ENCODE data around the gene SYNJ2.

The SYNJ2 gene

GRCh38 chr6:158039178-158039557 is 57.5 kb downstream of the SYNJ2 start:
- in situ Hi-C loops (cut with HindIII; ENCODE audit: low sequenced_read_pairs) = no loop called here

GRCh38 chr6:158039571-158040050 is 57.9 kb downstream of the SYNJ2 start:
- in situ Hi-C loops (cut with HindIII; ENCODE audit: low sequenced_read_pairs) = no loop called here

- in situ Hi-C loops (cut with HindIII; ENCODE audit: low sequenced_read_pairs) = no loop called here
Measured at GRCh38 chr6:158040051-158040803, 58.6 kb downstream of the SYNJ2 start.

- in situ Hi-C loops (cut with HindIII; ENCODE audit: low sequenced_read_pairs) = no loop called here
Measured at GRCh38 chr6:158040804-158041347, 59.2 kb downstream of the SYNJ2 start.

- in situ Hi-C loops (cut with HindIII; ENCODE audit: low sequenced_read_pairs) = no loop called here
Measured at GRCh38 chr6:158041370-158041769, 59.7 kb downstream of the SYNJ2 start.

GRCh38 chr6:158041788-158042187 is 60.1 kb downstream of the SYNJ2 start:
- in situ Hi-C loops (cut with HindIII; ENCODE audit: low sequenced_read_pairs) = no loop called here

- in situ Hi-C loops (cut with HindIII; ENCODE audit: low sequenced_read_pairs) = no loop called here
Measured at GRCh38 chr6:158042245-158042798, 60.7 kb downstream of the SYNJ2 start.

GRCh38 chr6:158043008-158043407 is 61.3 kb downstream of the SYNJ2 start:
- in situ Hi-C loops (cut with HindIII; ENCODE audit: low sequenced_read_pairs) = no loop called here

GRCh38 chr6:158043586-158044524 is 62.2 kb downstream of the SYNJ2 start:
- in situ Hi-C loops (cut with HindIII; ENCODE audit: low sequenced_read_pairs) = no loop called here

- in situ Hi-C loops (cut with HindIII; ENCODE audit: low sequenced_read_pairs) = no loop called here
Measured at GRCh38 chr6:158044525-158044888, 62.8 kb downstream of the SYNJ2 start.

- in situ Hi-C loops (cut with HindIII; ENCODE audit: low sequenced_read_pairs) = no loop called here
Measured at GRCh38 chr6:158046201-158047126, 64.8 kb downstream of the SYNJ2 start.

GRCh38 chr6:158047127-158047518 is 65.5 kb downstream of the SYNJ2 start:
- in situ Hi-C loops (cut with HindIII; ENCODE audit: low sequenced_read_pairs) = no loop called here

GRCh38 chr6:158047563-158048323 is 66.1 kb downstream of the SYNJ2 start:
- in situ Hi-C loops (cut with HindIII; ENCODE audit: low sequenced_read_pairs) = no loop called here

GRCh38 chr6:158048589-158048988 is 66.9 kb downstream of the SYNJ2 start:
- in situ Hi-C loops (cut with HindIII; ENCODE audit: low sequenced_read_pairs) = no loop called here

GRCh38 chr6:158049055-158050028 is 67.7 kb downstream of the SYNJ2 start:
- in situ Hi-C loops (cut with HindIII; ENCODE audit: low sequenced_read_pairs) = no loop called here

GRCh38 chr6:158050107-158050735 is 68.6 kb downstream of the SYNJ2 start:
- in situ Hi-C loops (cut with HindIII; ENCODE audit: low sequenced_read_pairs) = no loop called here

GRCh38 chr6:158050955-158051354 is 69.3 kb downstream of the SYNJ2 start:
- in situ Hi-C loops (cut with HindIII; ENCODE audit: low sequenced_read_pairs) = no loop called here

- in situ Hi-C loops (cut with HindIII; ENCODE audit: low sequenced_read_pairs) = no loop called here
Measured at GRCh38 chr6:158051968-158052367, 70.3 kb downstream of the SYNJ2 start.

All from DLD1 (cell line).